Transverse colon (tissue), 4 donors: ENCODE results near the gene MAP2K5. TPM values are rescaled to one million over a fixed set of nuclear protein-coding genes. Genes with fewer than 3 reads are reported as not detected.

Experiments used
- DNase-seq: peaks from one replicate; pipeline ENCODE4 v3.0.0-alpha.2; 2019
- H3K27ac ChIP-seq, 4 donors: fragments of 200-600 bp; sonication (generic); 2 replicates each; pipeline ENCODE4 v1.5.1; 2016 to 2018; ENCODE audit warnings: inconsistent platforms in 4 of 4
- H3K27me3 ChIP-seq: fragments of 200-600 bp; sonication (generic); 2 replicates; pipeline ENCODE4 v1.5.1; 2017; ENCODE audit warnings: inconsistent platforms
- H3K36me3 ChIP-seq, 4 donors: fragments of 200-600 bp; sonication (generic); 2 replicates each; pipeline ENCODE4 v1.5.1; 2017 to 2019; ENCODE audit warnings: inconsistent platforms in 4 of 4
- H3K4me1 ChIP-seq, 4 donors: fragments of 200-600 bp; sonication (generic); 2 replicates each; pipeline ENCODE4 v1.5.1; 2017 to 2020; ENCODE audit warnings: inconsistent platforms in 4 of 4
- H3K4me3 ChIP-seq, 4 donors: fragments of 200-600 bp; sonication (generic); 1 replicate in 1 of 4; 2 replicates in 3 of 4; pipeline versions ENCODE4 v1.5.1 to v1.6.1; 2017 to 2019; ENCODE audit warnings: inconsistent platforms in 4 of 4
- H3K9me3 ChIP-seq, 2 donors: fragments of 200-600 bp; sonication (generic); 2 replicates each; pipeline ENCODE4 v1.5.1; 2017 to 2019; ENCODE audit warnings: inconsistent platforms in 2 of 2
- EP300 ChIP-seq: sonication (generic); formaldehyde crosslinking; IDR thresholded peaks from one replicate; pipeline ENCODE4 v1.6.1; 2017; ENCODE audit warnings: antibody characterized with exemption, low read depth
- POLR2A ChIP-seq: fragments of 450-650 bp; IDR thresholded peaks from one replicate; pipeline ENCODE4 v1.6.1; 2016; ENCODE audit warnings: antibody characterized with exemption, mild to moderate bottlenecking, moderate library complexity
- POLR2AphosphoS5 ChIP-seq, 3 donors: sonication (generic); formaldehyde crosslinking; IDR thresholded peaks; one replicate each; pipeline ENCODE4 v1.6.1; 2016; ENCODE audit warnings: antibody characterized with exemption in 3 of 3
- WGBS, 2 donors: methylation state at CpG; one replicate each; pipeline ENCODE4 v1.1.5; 2018; ENCODE audit warnings: low coverage in 1 of 2; 5-methylcytosine and 5-hydroxymethylcytosine counted together
- in situ Hi-C, 4 donors: fragments of 200-750 bp; cut with MboI; loops; one replicate each; pipeline versions ENCODE4 v1.15.0 to v1.15.1; 2017; ENCODE audit warnings: low sequenced_read_pairs in 3 of 4, low pct_ligation_motif_present in 1 of 4, low pct_unique_long_range_greater_than_20kb in 1 of 4
- intact Hi-C: fragments of 100-400 bp; cut with DNase I; formaldehyde crosslinking; loops from one replicate; pipeline ENCODE4 v1.15.1; 2023; ENCODE audit warnings: low total_unique reads
- total RNA-seq, 4 donors: library from RNA; depleted of rRNA; stranded (reverse); fragments of >200 nt; gene quantifications; one replicate each; pipeline ENCODE4 v1.1.0, GENCODE V29; 2016
- TF ChIP-seq, protein P1 (sequence below), 5 experiments: fragments of 200-600 bp in 3 of 5; fragments of 450-650 bp in 2 of 5; sonication (generic) in 3 of 5; IDR thresholded peaks; 1 replicate in 2 of 5; 2 replicates in 3 of 5; pipeline ENCODE4 v1.5.1; 2016 to 2017; ENCODE audit warnings: antibody characterized with exemption in 5 of 5, inconsistent platforms in 3 of 5, mild to moderate bottlenecking in 2 of 5, moderate library complexity in 1 of 5

Gene MAP2K5
- total RNA-seq, 4 donors from 2014 or later = 19.8 to 320 (median 21.1) TPM

- H3K4me3 ChIP-seq = no peak overlapping the region
- DNase-seq = no peak
- TF ChIP-seq, protein P1, sequence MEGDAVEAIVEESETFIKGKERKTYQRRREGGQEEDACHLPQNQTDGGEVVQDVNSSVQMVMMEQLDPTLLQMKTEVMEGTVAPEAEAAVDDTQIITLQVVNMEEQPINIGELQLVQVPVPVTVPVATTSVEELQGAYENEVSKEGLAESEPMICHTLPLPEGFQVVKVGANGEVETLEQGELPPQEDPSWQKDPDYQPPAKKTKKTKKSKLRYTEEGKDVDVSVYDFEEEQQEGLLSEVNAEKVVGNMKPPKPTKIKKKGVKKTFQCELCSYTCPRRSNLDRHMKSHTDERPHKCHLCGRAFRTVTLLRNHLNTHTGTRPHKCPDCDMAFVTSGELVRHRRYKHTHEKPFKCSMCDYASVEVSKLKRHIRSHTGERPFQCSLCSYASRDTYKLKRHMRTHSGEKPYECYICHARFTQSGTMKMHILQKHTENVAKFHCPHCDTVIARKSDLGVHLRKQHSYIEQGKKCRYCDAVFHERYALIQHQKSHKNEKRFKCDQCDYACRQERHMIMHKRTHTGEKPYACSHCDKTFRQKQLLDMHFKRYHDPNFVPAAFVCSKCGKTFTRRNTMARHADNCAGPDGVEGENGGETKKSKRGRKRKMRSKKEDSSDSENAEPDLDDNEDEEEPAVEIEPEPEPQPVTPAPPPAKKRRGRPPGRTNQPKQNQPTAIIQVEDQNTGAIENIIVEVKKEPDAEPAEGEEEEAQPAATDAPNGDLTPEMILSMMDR (IDR thresholded peaks at IDR 0.05) = no peak
- TF ChIP-seq POLR2AphosphoS5 (IDR thresholded peaks at IDR 0.05) = no peak
- TF ChIP-seq EP300 = no peak
- no peak for TF ChIP-seq POLR2A
- peaks cover 0 to 3% of the 10 kb centered on the region in 2 donors for H3K9me3 ChIP-seq
- 92 to 94% methylated on average over 3 of the region's 3 CpGs for WGBS, 2 donors
- H3K27me3 ChIP-seq = peaks cover 52% of the 10 kb centered on the region
- no peaks in the 10 kb centered on the region for H3K36me3 ChIP-seq
- in situ Hi-C loops (loop anchor here in 1 of 4 donors (25.0 kb wide), 1 partner anchor 354 kb away; no protein-coding TSS in a partner anchor), intact Hi-C loops (no loop called here)
- peaks cover 0 to 13% (median 0%) of the 10 kb centered on the region in 4 donors for H3K4me1 ChIP-seq
- no peak overlapping the region for H3K27ac ChIP-seq
Measured at GRCh38 chr15:67816668-67817067, 274.2 kb downstream of the MAP2K5 start.

DNA sequence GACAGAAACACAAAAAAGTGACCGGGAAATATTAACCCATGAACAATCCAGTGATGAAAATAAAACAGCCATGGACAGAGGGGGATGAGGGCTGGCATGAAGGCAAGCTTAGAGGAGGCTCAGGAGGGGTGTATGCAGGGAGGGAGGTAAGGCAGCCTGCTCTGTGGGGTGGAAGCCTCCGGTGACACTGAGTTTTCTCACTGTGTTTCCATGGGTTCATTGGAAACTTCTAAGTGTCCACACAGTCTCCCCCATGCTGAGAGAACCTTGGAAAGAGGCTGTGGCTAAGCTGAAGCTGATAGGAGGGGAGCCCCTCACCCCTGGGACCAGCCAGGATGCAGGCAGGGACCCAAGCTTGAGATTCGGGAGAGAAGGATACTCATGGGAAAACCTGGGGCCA is 276.0 kb downstream of the MAP2K5 start:
- no peak for DNase-seq
- 77 to 100% methylated on average over 1 to 3 of the region's 3 CpGs for WGBS, 2 donors
- H3K27ac ChIP-seq = no peak overlapping the region

GRCh38 chr15:67819636-67820035 is 277.1 kb downstream of the MAP2K5 start:
- H3K36me3 ChIP-seq = no peaks in the 10 kb centered on the region
- intact Hi-C loops (no loop called here), in situ Hi-C loops (loop anchor here in 1 of 4 donors (25.0 kb wide), 1 partner anchor 357 kb away; no protein-coding TSS in a partner anchor)
- peaks cover 0 to 3% of the 10 kb centered on the region in 2 donors for H3K9me3 ChIP-seq
- TF ChIP-seq POLR2AphosphoS5 (IDR thresholded peaks at IDR 0.05) (no peak), POLR2A (no peak), EP300 (no peak)
- TF ChIP-seq, protein P1 (IDR thresholded peaks at IDR 0.05) = no peak
- H3K4me3 ChIP-seq = no peak overlapping the region
- WGBS, 2 donors = 29 to 47% methylated on average over 7 to 19 of the region's 19 CpGs
- no peak for DNase-seq
- no peak overlapping the region for H3K27ac ChIP-seq
- peaks cover 82% of the 10 kb centered on the region for H3K27me3 ChIP-seq
- H3K4me1 ChIP-seq = peaks cover 0 to 39% (median 14%) of the 10 kb centered on the region in 4 donors

More for the DNA sequence above, 276.0 kb downstream of the MAP2K5 start:
- Histone ChIP-seq H3K27me3 (peaks cover 70% of the 10 kb centered on the region), H3K4me1 (peaks cover 0 to 30% (median 10%) of the 10 kb centered on the region in 4 donors), H3K36me3 (no peaks in the 10 kb centered on the region), H3K4me3 (no peak overlapping the region), H3K9me3 (peaks cover 0 to 3% of the 10 kb centered on the region in 2 donors)
- in situ Hi-C loops = loop anchor here in 1 of 4 donors (25.0 kb wide), 1 partner anchor 356 kb away; no protein-coding TSS in a partner anchor
- TF ChIP-seq, protein P1 (IDR thresholded peaks at IDR 0.05) = no peak
- no peak for TF ChIP-seq POLR2AphosphoS5 (IDR thresholded peaks at IDR 0.05)
- no peak for TF ChIP-seq EP300
- no peak for TF ChIP-seq POLR2A
- intact Hi-C loops = no loop called here

DNA sequence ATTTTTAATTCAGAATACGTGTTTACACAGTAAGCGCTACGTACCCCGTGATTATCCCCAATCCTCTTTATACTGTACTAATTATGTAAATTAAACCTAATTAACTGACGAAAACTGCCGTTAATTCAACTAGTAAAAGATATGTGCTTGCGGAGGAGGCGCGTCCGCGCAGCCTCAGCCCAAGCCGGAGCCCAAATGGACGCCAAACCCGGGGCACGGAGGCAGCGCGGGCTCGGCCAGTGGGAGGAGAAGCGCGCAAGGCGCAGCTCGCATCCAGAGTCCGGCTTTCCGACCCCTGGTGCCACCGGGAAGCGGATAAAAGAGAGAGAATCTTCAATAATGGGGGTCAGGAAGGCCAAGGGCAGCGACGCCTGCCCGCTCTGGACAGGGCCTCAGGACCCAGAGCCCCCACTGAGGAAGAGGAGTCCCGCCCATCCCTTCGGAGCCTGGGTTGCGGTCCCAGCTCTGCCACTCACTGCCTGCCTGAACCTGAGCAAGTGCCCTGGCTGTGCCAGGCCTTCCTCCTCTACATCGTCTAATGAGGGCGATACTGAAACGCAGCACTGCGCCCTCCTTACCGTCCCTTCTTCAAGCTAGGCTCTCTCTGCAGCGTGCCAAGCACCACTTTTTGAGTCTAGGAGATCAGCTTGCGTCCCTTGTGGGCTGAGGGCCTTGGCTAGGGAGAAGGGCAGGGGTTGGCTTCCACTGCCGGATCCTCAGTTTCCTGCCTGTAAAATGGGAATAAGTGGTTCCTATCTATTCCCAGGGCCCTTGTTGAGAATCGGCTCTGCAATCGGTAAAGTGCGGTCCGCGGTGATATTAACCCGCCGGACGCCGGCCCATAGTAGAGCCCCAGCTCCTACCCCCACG is 277.9 kb downstream of the MAP2K5 start:
- no peak for TF ChIP-seq POLR2A
- TF ChIP-seq EP300 = no peak
- TF ChIP-seq, protein P1 (IDR thresholded peaks at IDR 0.05) = no peak
- no peak for TF ChIP-seq POLR2AphosphoS5 (IDR thresholded peaks at IDR 0.05)
- Histone ChIP-seq H3K4me3 (no peak overlapping the region), H3K4me1 (peaks cover 0 to 47% (median 19%) of the 10 kb centered on the region in 4 donors), H3K27ac (no peak overlapping the region), H3K27me3 (peaks cover 89% of the 10 kb centered on the region), H3K9me3 (peaks cover 0 to 3% of the 10 kb centered on the region in 2 donors), H3K36me3 (no peaks in the 10 kb centered on the region)
- WGBS, 2 donors = 26 to 28% methylated on average over 7 to 48 of the region's 50 CpGs
- intact Hi-C loops (no loop called here), in situ Hi-C loops (loop anchor here in 1 of 4 donors (25.0 kb wide), 1 partner anchor 358 kb away; no protein-coding TSS in a partner anchor)
- DNase-seq = no peak
